PFSK-1 (cell line): ENCODE data around the gene DAB2.

Experiments used
- FOXP2 ChIP-seq: optimal IDR thresholded peaks from 2 replicates; pipeline ENCODE3; 2011; ENCODE audit warnings: borderline replicate concordance, control low read depth, inconsistent platforms; ENCODE audit not compliant: insufficient read depth; ENCODE audit errors: extremely low read length, extremely low read depth
- POLR2AphosphoS5 ChIP-seq: IDR thresholded peaks from 2 replicates; pipeline ENCODE4 v1.6.1; 2012; ENCODE audit warnings: low read depth, mild to moderate bottlenecking, control low read depth, low read length, moderate library complexity
- SIN3A ChIP-seq: IDR thresholded peaks from 2 replicates; pipeline ENCODE4 v1.6.1; 2012; ENCODE audit warnings: mild to moderate bottlenecking, low read length, moderate library complexity, borderline replicate concordance; ENCODE audit not compliant: insufficient read depth
- TAF1 ChIP-seq: IDR thresholded peaks from 2 replicates; pipeline ENCODE4 v1.6.1; 2012; ENCODE audit warnings: low read length, control low read depth, borderline replicate concordance; ENCODE audit not compliant: insufficient read depth
- TF ChIP-seq, protein P1 (sequence below), 2 experiments: IDR thresholded peaks; 2 replicates each; pipeline versions ENCODE4 v1.6.1 to v1.8.0; 2011 to 2012; ENCODE audit warnings: low read depth in 2 of 2, low read length in 2 of 2, control low read depth in 1 of 2, inconsistent platforms in 1 of 2, mild to moderate bottlenecking in 1 of 2, moderate library complexity in 1 of 2; ENCODE audit not compliant: insufficient read depth in 1 of 2

DAB2 gene

GRCh38 chr5:39423331-39423751 is 1.4 kb downstream of the DAB2 start:
- TF ChIP-seq, protein P1, sequence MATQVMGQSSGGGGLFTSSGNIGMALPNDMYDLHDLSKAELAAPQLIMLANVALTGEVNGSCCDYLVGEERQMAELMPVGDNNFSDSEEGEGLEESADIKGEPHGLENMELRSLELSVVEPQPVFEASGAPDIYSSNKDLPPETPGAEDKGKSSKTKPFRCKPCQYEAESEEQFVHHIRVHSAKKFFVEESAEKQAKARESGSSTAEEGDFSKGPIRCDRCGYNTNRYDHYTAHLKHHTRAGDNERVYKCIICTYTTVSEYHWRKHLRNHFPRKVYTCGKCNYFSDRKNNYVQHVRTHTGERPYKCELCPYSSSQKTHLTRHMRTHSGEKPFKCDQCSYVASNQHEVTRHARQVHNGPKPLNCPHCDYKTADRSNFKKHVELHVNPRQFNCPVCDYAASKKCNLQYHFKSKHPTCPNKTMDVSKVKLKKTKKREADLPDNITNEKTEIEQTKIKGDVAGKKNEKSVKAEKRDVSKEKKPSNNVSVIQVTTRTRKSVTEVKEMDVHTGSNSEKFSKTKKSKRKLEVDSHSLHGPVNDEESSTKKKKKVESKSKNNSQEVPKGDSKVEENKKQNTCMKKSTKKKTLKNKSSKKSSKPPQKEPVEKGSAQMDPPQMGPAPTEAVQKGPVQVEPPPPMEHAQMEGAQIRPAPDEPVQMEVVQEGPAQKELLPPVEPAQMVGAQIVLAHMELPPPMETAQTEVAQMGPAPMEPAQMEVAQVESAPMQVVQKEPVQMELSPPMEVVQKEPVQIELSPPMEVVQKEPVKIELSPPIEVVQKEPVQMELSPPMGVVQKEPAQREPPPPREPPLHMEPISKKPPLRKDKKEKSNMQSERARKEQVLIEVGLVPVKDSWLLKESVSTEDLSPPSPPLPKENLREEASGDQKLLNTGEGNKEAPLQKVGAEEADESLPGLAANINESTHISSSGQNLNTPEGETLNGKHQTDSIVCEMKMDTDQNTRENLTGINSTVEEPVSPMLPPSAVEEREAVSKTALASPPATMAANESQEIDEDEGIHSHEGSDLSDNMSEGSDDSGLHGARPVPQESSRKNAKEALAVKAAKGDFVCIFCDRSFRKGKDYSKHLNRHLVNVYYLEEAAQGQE (IDR thresholded peaks at IDR 0.05; ENCODE audit: insufficient read depth in 1 of 2, low read depth in 2 of 2, low read length in 2 of 2): no peak
- TF ChIP-seq SIN3A (no peak), TAF1 (no peak), FOXP2 (no peak), POLR2AphosphoS5 (no peak)

DNA sequence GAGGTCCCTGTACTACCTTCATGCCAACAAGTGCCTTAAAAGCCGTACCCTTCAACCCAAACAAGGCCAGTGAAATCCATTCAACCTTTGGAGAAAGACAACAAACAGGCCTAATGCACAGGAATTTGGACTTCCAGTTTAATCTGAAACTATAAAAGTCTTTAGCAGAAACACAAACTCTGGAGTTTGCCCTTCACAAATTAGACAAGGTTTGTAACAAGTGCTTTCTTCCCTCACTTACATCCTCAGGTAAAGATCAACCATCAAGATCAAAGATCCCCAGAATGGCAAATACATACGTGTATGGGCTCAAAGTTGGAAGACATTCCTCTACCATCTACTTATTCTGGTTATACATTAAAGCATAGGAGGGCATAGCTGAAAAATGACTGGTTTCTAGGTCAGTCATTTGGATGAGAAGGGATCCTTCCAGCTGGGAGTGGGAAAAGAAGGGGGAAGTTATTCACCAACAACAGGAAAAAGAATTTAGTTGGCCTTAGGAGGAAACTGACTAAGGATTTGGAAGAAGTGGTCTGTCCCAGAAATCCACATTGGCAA is 2.0 kb downstream of the DAB2 start:
- TF ChIP-seq SIN3A: no peak
- no peak for TF ChIP-seq FOXP2
- TF ChIP-seq, protein P1 (IDR thresholded peaks at IDR 0.05; ENCODE audit: insufficient read depth in 1 of 2, low read depth in 2 of 2, low read length in 2 of 2): no peak
- no peak for TF ChIP-seq TAF1
- TF ChIP-seq POLR2AphosphoS5: no peak

- TF ChIP-seq, protein P1 (IDR thresholded peaks at IDR 0.05; ENCODE audit: insufficient read depth in 1 of 2, low read depth in 2 of 2, low read length in 2 of 2): no peak
- TF ChIP-seq TAF1 (no peak), POLR2AphosphoS5 (no peak), SIN3A (no peak), FOXP2 (no peak)
Observed at GRCh38 chr5:39422036-39422606, 2.7 kb downstream of the DAB2 start.

DNA sequence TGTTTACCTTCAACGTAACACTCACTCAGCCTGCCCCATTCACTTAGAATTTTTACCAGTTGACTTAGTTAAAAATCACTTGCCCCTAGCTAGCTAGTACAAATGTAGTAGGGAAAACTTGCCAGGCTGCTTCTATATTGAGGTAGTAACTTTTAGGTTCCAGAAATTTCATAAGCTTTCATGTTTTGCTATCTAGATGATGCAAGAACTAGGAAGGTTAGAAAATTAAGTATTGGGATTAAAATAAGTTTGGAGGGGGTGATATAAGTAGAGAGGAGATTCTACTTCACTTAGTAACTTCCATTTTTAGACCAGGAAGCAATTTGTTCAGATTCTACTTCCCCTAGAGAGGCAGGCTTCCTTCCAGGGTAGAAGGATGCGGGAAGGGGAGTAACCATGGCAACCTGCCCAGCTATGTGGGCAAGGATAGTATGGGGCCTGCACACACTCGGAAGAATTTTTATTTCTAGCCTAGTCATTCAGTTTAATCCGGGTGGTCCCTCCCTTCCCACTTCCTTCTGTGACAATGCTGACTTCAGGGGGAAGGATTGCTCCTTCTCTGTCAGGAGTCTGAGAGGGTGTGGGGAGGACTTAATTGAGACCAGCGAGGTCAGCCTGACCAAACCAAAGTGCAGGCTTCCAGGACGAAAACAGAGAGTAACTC is 4.2 kb downstream of the DAB2 start:
- TF ChIP-seq SIN3A (peak; percentile 44; the same call in 1 of the 2 replicates), FOXP2 (no peak)

DNA sequence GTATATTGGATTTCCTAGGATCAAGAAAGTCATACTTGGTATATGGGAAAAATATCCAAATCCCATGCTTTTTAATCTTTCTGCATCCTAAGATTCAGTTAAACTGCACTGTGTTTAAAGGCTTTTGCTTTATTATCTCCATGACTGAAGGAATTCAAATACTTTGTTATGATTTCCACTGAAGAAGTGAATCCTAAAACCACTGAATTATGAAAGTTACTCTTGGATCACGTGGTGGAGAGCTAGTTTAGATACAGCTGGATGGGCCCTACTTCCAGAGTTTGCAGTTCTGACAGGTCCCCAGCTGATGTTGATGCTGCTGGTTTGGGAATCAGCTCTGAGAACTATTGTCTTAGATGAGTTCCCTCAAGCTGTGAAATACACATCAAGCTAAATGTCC is 5.0 kb downstream of the DAB2 start:
- TF ChIP-seq FOXP2 (no peak), TAF1 (no peak), POLR2AphosphoS5 (no peak), SIN3A (no peak)
- TF ChIP-seq, protein P1 (IDR thresholded peaks at IDR 0.05; ENCODE audit: insufficient read depth in 1 of 2, low read depth in 2 of 2, low read length in 2 of 2): no peak
